Measurements from ENCODE around the gene NOC2L.
"Not testable (repeated sequence)": the region's sequence is repeated elsewhere in the genome, so short reads cannot be mapped to it uniquely, and the experiment has no call there.

NOC2L gene

DNA sequence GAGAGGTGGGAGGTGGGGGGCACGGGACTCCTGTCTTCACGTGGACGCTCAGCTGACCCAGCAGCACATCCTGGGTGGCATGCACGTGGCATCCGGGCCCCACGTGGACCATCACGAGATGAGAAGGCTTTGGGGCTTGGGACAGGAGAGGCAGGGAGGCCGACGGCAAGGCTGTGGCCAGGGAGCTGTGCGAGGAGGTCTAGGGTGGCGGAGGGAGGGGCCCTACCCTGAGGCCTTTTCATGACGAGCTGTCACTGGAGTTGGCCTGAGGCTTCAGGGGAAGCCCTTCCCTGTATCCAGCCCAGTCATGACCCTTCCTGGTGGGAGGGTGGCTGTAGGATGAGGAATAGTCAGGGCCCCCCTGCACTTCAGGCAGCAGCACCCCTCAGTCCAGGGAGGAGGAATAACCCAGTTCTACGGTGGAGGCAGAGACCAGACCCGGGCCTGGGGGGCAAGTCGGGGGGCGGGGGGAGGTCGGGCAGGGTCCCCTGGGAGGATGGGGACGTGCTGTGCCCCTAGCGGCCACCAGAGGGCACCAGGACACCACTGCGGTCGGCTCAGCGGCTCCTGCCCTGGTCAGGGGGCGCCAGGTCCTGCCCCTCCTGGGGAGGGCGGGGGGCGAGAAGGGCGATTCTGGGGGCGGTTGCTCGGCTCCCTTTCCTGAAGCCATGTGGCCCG, 24.9 kb upstream of the NOC2L start:
- H3K9me3 ChIP-seq, result no peaks in the 10 kb centered on the region; the same call in 1 of the 2 replicates
- H3K27me3 ChIP-seq (ENCODE audit: low read depth), result peaks cover 25% of the 10 kb centered on the region
- H3K4me3 ChIP-seq, result no peak overlapping the region
- in situ Hi-C loops (cut with MboI; ENCODE audit: low sequenced_read_pairs), result no loop called here
- H3K36me3 ChIP-seq (replicated peaks), result no peaks in the 10 kb centered on the region
- no peaks in the 10 kb centered on the region for H3K4me1 ChIP-seq
- peak in 1 of 2 experiments; percentile 74 for DNase-seq (ENCODE audit: low spot score in 2 of 2)

DNA sequence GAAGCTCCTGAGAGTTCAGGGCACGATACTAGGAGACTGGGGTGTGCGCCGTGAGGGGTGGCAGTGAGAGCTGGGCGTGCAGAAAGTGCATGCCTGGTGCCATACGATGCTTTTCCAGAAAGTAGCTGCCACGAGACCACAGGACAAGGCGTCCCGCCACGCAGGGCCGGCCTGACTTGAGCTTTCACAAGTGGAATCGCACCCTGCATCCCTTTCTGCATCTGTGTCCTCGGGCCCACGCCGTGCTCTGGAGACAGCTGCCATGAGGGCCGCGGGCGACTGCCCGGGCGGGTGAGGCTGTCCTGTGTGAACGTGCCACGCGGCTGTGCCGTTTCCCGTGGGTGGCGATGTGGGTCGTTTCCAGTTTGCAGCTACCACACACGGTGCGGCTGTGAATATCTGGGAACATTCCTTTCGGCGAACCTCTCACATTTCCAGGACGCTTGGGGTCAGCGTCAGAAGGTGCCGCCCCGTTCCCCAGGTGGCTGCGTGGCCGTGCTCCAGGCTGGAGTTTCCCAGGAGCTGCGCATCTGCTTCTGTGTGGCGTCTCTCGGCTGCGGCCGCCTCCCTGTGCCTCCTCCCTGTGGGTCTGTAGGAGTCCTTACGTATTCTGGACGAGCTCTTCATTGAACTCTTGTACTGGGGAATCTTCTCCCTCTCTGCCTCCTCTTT, 23.8 kb upstream of the NOC2L start:
- peaks cover 23% of the 10 kb centered on the region for H3K27me3 ChIP-seq (ENCODE audit: low read depth)
- DNase-seq (ENCODE audit: low spot score in 2 of 2), result no peak
- no peaks in the 10 kb centered on the region for H3K36me3 ChIP-seq (replicated peaks)
- no peak overlapping the region for H3K4me3 ChIP-seq
- no peaks in the 10 kb centered on the region for H3K9me3 ChIP-seq
- no peaks in the 10 kb centered on the region for H3K4me1 ChIP-seq
- in situ Hi-C loops (cut with MboI; ENCODE audit: low sequenced_read_pairs), result no loop called here

DNA sequence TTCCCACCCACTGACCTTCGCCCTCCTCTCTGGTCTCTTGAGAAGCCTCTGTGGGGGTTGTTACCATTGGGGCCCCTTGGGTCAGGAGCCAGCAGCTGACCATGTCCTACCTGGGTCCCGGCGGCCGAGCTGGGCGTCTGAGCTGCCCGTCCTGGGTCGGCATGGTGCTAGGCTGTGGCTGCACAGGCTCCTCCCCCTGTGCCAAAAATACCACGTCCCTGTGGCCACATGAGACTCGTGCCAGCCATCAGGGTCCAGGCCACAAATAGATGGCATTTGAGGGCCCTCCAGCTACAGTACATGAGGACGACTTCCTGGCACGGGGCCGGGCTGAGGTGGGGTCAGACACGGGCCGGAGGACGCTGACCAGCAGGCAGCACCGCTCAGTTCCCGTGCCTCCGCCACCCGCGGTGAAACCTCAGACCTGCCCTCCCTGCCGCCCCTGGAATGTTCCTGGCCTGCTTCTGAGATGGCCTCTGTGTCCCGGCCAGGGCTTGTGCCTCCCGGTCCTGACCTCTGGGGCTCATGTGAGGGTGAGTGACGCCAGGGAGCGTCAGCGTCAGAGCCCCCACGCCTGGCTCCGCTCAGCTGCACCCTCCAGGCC, 23.0 kb upstream of the NOC2L start, which contains the start of gene PERM1:
Gene PERM1, minus strand, starts transcription at position 139 of the 604 bp plus-strand sequence. CDS start 1,064 bp downstream, outside the sequence.
- no peaks in the 10 kb centered on the region for H3K9me3 ChIP-seq
- no peaks in the 10 kb centered on the region for H3K4me1 ChIP-seq
- no peak within 1 kb of the TSS for H3K4me3 ChIP-seq
- no peak for DNase-seq (ENCODE audit: low spot score in 2 of 2)
- H3K27me3 ChIP-seq (ENCODE audit: low read depth), result peaks cover 23% of the 10 kb centered on the region
- in situ Hi-C loops (cut with MboI; ENCODE audit: low sequenced_read_pairs), result no loop called here
- H3K36me3 ChIP-seq (replicated peaks), result no peaks in the 10 kb centered on the region

DNA sequence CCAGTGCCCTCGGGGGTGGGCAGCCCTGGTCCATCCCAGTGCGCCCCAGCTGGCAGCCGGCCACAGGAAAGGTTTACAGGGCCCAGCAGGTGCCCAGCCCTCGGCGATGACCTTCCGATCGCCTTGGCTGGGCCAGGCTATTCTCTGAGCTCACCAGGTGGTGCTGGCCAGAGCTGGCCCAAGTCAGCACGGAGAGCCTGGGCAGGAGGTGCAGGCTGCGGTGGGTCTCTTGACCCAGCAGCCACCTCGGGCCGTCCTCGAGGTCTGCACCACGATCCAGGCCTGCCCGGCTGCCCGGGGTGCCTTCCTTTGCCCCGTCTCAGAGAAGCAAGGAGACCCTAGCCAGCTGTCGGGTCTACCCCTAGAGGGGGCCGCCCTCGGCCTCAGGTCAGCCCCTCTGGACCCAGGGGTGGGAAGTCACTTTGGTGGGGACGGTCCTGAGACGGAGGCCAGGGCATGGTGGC, 22.5 kb upstream of the NOC2L start:
- Histone ChIP-seq H3K9me3 (no peaks in the 10 kb centered on the region), H3K36me3 (replicated peaks) (no peaks in the 10 kb centered on the region), H3K4me1 (no peaks in the 10 kb centered on the region), H3K4me3 (no peak overlapping the region), H3K27me3 (ENCODE audit: low read depth) (peaks cover 23% of the 10 kb centered on the region)
- in situ Hi-C loops (cut with MboI; ENCODE audit: low sequenced_read_pairs), result no loop called here
- no peak for DNase-seq (ENCODE audit: low spot score in 2 of 2)

DNA sequence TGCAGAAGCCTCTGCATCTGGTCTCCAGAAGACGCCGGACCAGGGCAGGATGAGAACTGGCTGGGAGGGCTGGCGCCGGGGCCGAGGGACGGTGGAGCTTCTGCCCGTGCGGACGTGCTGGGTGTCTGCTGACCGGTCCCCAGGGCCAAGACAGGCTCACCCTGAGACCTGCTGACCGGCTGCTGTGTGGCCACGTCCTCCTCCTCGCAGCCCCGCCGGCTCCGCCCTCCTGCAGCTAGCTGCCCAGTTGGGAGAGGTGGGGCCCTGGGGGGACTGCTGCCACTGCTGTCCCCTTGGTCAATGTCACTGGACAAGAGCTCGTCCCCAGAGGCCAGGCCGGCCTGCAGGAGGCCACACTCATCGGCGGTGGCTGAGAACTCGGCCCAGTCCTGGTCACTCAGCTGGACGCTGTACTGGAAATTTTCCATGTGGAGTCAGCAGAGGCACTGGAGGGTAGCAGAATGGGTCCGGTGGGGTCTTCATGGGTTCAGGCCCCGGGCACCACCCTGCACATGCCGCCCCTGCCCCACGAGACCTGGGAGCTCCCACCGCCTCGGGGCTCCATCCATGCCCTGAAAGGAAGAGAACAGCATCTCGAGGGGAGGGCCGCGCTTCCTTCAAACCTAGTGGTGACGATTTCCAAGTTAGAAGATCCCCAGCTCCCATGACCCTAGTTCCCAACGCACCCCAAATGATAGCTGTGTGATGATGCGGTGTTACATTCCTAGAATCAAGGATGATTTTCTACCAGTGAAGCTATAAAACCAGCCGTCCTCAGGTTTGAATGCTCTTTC, 21.7 kb upstream of the NOC2L start:
- Histone ChIP-seq H3K9me3 (no peaks in the 10 kb centered on the region), H3K36me3 (replicated peaks) (no peaks in the 10 kb centered on the region), H3K27me3 (ENCODE audit: low read depth) (peaks cover 23% of the 10 kb centered on the region), H3K4me1 (no peaks in the 10 kb centered on the region), H3K4me3 (no peak overlapping the region)
- no peak for DNase-seq (ENCODE audit: low spot score in 2 of 2)
- in situ Hi-C loops (cut with MboI; ENCODE audit: low sequenced_read_pairs), result no loop called here

DNA sequence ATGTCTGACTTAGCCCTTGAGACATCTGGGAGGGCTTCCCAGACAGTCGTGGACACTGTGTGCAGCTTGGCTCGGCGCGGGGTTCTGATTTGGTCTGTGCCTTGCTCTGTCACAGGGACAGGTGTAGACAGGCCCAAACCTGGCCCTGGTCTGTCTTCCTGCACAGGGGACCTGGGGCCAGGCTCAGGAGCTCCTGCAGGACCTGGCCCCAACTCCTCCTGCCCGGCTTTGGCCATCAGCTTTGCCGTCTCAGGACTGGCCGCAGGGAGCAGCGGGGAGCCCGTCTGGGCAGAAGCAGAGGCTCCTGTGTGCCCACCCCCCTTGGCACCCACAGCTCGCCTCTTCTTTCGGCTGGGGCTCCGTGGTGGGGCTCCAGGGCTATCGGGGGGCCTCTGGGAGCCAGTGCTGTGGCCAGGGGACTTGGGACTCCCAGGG, 21.1 kb upstream of the NOC2L start:
- H3K4me1 ChIP-seq, result no peaks in the 10 kb centered on the region
- peaks cover 19% of the 10 kb centered on the region for H3K27me3 ChIP-seq (ENCODE audit: low read depth)
- H3K36me3 ChIP-seq (replicated peaks), result no peaks in the 10 kb centered on the region
- in situ Hi-C loops (cut with MboI; ENCODE audit: low sequenced_read_pairs), result no loop called here
- H3K4me3 ChIP-seq, result no peak overlapping the region
- no peak for DNase-seq (ENCODE audit: low spot score in 2 of 2)
- H3K9me3 ChIP-seq, result no peaks in the 10 kb centered on the region

DNA sequence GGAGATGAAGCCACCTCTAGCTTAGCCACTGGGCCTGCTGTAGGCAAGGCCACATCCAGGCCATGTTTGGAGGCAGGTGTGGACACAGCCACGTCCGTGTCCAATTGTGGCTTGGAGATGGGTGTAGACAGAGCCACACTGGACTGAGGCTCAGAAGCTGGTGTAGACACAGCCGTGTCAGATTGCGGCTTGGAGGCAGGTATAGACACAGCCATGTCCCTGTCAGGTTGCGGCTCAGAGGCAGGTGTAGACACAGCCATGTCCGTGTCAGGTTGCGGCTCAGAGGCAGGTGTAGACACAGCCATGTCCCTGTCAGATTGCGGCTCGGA, 20.7 kb upstream of the NOC2L start:
- Histone ChIP-seq H3K27me3 (ENCODE audit: low read depth) (peaks cover 15% of the 10 kb centered on the region), H3K36me3 (replicated peaks) (no peaks in the 10 kb centered on the region), H3K4me3 (no peak overlapping the region), H3K9me3 (no peaks in the 10 kb centered on the region), H3K4me1 (no peaks in the 10 kb centered on the region)
- in situ Hi-C loops (cut with MboI; ENCODE audit: low sequenced_read_pairs), result no loop called here
- no peak for DNase-seq (ENCODE audit: low spot score in 2 of 2)

DNA sequence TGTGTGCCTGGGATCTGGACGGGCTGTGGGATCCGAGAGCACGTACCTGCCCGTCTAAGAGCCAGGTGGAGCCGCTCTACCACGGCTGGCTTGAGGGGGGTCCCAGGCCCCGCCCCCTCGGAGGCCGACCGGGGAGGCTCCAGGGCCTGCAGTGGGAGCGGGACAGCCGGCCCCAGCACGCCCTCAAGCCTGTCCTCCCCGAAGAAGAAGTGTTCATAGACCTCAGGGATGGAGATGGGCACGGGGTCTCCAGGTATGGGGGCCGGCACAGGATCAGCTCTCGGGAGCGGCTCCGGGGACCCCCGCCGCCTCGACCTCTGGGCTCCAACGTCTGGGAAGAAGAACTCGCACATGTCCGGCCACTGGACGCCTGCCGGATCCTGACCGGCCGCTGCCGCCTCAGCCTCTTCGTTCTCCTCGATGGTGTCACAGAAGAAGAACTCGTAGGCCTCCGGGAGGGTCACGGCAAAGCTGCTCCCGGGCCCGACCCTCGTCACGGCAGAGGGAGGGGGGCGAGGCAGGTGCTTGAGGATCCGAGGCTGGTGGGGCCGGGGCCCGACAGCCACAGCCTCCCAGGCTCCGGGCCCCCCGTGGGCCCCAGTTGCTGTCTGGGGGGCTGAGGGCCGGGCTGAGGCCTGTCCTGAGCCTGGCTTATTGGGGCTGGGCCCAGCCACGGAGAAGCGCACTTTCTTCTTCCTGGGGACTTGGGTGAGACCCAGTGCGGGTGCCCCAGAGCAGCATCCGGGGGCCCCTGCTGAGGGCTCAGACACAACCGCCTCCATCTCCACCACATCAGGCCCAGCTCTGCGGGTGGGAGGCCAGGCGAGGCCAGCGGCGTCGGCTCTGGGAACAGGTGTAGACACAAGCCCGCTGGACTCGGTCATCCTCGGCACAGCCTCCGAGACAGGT, 20.0 kb upstream of the NOC2L start:
- Histone ChIP-seq H3K9me3 (no peaks in the 10 kb centered on the region), H3K4me1 (no peaks in the 10 kb centered on the region), H3K4me3 (no peak overlapping the region), H3K27me3 (ENCODE audit: low read depth) (peaks cover 14% of the 10 kb centered on the region), H3K36me3 (replicated peaks) (no peaks in the 10 kb centered on the region)
- no peak for DNase-seq (ENCODE audit: low spot score in 2 of 2)
- in situ Hi-C loops (cut with MboI; ENCODE audit: low sequenced_read_pairs), result no loop called here

DNA sequence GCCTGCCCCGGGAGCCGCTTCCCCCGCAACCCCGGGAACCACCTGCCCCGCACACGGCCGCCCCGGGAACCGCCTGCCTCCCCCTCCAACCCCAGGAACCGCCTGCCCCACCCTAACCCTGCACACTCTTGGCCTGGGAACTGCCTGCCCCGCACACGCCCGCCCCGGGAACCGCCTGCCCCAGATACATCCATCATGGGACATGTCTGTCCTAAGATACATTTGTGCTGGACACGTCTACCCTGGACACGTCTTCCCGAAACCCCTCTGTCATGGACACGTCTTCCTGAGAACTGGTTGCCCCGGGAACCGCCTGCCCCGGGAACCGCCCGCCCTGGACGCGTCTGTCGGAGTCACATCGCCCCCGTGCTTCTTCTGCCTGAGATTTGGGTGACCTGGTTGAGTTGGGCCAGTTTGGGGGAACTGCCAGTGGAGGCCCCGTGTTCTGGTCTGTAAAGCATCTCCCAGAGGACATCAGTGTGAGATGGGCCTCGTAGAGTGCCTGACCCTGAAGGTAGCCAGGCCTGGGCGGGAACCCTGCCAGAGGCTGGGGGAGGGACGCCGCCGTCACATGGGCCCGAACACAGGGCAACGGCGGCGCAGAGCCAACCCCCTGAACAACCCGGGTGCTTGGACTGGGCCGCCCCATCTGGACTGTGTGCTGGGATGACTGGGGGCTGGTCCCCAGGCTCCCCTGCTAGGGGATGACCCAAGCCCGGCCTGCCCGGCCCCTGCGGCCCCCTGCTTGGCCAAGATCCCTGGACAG, 19.2 kb upstream of the NOC2L start:
- in situ Hi-C loops (cut with MboI; ENCODE audit: low sequenced_read_pairs), result no loop called here
- no peaks in the 10 kb centered on the region for H3K36me3 ChIP-seq (replicated peaks)
- peaks cover 14% of the 10 kb centered on the region for H3K27me3 ChIP-seq (ENCODE audit: low read depth)
- H3K4me1 ChIP-seq, result no peaks in the 10 kb centered on the region
- H3K4me3 ChIP-seq, result no peak overlapping the region
- H3K9me3 ChIP-seq, result no peaks in the 10 kb centered on the region
- DNase-seq (ENCODE audit: low spot score in 2 of 2), result no peak

DNA sequence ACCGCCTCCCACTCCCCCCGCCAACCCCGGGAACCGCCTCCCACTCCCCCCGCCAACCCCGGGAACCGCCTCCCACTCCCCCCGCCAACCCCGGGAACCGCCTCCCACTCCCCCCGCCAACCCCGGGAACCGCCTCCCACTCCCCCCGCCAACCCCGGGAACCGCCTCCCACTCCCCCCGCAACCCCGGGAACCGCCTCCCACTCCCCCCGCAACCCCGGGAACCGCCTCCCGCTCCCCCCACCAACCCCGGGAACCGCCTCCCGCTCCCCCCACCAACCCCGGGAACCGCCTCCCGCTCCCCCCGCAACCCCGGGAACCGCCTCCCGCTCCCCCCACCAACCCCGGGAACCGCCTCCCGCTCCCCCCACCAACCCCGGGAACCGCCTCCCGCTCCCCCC, 17.7 kb upstream of the NOC2L start:
- H3K9me3 ChIP-seq; H3K4me3 ChIP-seq; H3K36me3 ChIP-seq (replicated peaks); in situ Hi-C loops (cut with MboI; ENCODE audit: low sequenced_read_pairs); H3K27me3 ChIP-seq (ENCODE audit: low read depth); H3K4me1 ChIP-seq: not testable (repeated sequence)
- DNase-seq (ENCODE audit: low spot score in 2 of 2), result peak in 1 of 2 experiments; percentile 60

DNA sequence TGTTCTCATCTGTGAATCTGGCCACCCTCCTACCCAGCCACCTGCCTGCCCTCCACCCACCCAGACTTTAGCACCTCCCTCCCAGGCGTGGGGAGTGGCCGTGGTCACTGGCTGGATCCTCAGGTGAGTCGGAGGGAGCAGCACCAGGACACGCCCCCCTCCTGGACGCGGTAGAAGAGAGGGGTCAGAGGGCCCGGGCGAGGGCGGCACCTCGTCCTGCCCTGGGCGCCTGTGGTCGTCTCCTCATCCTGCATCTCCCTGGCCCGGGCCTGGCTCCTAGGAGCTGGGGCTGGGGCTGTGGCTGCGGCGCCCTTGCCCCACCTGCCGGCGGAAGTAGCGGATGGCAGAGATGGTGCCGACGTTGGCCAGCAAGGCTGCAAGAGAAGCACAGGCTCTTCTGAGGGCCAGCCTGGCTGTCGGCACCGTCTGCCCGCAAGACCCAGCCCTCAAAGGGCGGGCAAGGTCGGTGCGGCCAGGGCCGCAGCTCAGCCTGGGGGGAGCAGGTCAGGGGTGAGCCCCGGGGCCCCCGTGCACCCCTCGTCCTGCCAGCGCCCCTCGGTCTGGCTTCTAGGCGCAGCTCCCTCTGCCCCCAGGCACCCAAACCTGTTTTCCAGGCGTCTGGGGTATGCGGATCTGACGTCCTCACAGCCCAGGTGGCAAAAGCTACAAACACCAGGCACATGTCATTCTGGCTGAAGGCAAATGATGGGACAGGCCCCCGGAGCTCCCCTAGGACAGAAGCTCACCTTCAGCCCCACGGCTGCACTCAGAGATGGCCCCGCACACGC, 17.0 kb upstream of the NOC2L start:
- H3K4me3 ChIP-seq, result peak overlapping the region; percentile 28
- no peaks in the 10 kb centered on the region for H3K36me3 ChIP-seq (replicated peaks)
- in situ Hi-C loops (cut with MboI; ENCODE audit: low sequenced_read_pairs), result no loop called here
- H3K4me1 ChIP-seq, result no peaks in the 10 kb centered on the region
- 0 out of 2 replicates have a peak, but pooled peaks cover 3% of the 10 kb centered on the region for H3K27me3 ChIP-seq (ENCODE audit: low read depth)
- H3K9me3 ChIP-seq, result no peaks in the 10 kb centered on the region
- DNase-seq (ENCODE audit: low spot score in 2 of 2), result peak; percentile 66 to 82

DNA sequence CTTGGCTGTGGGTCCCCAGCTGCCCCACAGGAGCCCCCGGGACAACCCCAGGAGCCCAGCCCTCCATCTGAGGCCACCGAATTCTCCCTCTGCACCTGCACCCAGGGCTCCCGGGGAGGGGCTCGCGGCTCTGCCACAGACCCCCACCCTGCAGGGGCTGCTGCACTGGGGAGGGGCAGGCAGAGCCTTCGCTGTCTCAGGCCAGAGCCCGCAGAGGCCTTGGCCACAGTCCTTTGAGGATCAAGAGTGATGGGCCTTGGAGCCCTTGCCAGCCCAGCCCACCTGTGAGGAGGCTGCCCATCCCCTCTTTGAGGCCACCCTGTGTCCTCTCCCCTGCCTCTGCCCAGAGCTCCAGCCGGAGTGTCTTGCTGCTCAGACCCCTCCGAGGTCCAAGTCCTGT, 16.3 kb upstream of the NOC2L start:
- in situ Hi-C loops (cut with MboI; ENCODE audit: low sequenced_read_pairs), result no loop called here
- no peaks in the 10 kb centered on the region for H3K36me3 ChIP-seq (replicated peaks)
- no peak for DNase-seq (ENCODE audit: low spot score in 2 of 2)
- no peaks in the 10 kb centered on the region for H3K27me3 ChIP-seq (ENCODE audit: low read depth)
- H3K4me3 ChIP-seq, result no peak overlapping the region
- H3K4me1 ChIP-seq, result no peaks in the 10 kb centered on the region
- no peaks in the 10 kb centered on the region for H3K9me3 ChIP-seq

All from HAP-1 (cell line).